HG03558 (cell line): ENCODE data around the gene RHOG.
A peak's percentile ranks its signal among the peaks of the same experiment; 100 is the strongest.
"Not testable (repeated sequence)": the region's sequence is repeated elsewhere in the genome, so short reads cannot be mapped to it uniquely, and the experiment has no call there.

Source experiments
- ATAC-seq: cut with Tn5 transposase; IDR thresholded peaks from one replicate; pipeline ENCODE4 v1.9.1; 2021; ENCODE audit warnings: moderate number of reproducible peaks; ENCODE audit not compliant: unreplicated experiment; ENCODE audit errors: extremely low read depth

RHOG gene

DNA sequence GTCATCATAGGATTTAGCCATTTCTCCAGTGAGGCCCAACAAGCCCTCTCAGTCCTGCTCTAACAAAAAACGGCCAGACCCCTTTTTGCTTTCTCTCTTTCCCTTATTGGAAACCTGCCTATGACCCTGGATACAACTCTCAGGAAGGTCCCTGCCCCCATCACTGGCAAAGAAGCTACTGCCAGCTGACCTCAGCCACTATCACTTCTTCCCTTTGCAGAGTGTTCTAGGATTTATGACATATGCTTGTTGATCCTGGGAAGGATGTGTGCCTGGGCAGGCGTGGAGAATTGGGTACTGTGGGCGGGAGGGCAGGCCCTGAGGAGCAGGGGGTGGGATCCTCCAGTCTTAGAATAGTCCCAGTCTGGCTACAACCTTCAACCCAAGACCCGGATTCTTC is 24.9 kb downstream of the RHOG start:
- ATAC-seq, result no peak

DNA sequence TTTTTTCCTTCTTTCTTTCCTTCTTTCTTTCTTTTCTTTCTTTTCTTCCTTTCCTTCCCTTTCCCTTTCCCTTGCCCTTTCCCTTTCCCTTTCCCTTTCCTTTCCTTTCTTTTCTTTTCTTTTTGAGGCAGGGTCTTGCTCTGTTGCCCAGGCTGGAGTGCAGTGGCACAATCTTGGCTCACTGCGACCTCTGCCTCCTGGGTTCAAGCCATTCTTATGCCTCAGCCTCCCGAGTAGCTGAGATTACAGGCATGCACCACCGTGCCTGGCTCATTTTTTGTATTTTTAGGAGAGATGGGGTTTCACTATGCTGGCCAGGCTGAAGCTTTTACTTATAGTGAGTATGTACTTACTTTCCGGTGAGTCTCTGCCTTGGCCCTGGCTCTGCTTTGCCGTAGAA is 25.9 kb downstream of the RHOG start:
- ATAC-seq, result not testable (repeated sequence)

DNA sequence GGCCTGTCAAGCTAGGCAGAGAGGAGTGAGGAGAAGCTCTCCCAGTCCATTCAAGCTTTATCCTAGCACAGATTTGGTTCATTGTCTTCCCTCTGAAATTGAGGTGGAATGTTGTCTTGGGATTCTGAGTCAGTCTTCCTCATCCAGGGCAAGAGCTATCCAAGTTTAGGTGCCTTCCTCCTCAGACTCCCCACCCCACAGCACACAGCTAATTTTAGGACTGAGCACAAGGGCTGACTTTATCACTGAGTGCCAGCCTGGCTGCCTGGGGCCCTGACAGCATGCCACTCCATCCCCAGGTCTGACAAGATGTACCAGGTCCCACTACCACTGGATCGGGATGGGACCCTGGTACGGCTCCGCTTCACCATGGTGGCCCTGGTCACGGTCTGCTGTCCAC is 29.8 kb downstream of the RHOG start:
- no peak for ATAC-seq

DNA sequence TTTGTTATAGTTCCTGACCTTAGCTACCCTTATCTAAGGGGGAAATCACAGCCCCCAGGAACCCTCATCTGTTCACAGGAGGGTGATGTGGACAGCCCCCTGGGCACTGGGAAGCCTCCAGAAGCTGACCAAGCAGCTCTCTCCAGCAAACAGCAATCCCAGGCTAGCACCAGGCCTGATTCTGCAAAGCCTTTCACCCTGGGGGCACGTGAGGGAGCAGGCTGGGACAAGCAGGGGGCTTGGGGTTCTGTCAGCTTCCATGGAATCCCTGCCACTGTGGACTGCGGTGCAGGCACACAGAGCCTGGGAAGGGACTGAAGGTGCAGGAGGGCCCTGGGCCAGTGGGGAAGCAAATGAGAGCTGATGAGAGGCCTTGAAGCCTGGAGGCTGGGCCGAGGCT is 30.3 kb downstream of the RHOG start:
- ATAC-seq, result no peak

DNA sequence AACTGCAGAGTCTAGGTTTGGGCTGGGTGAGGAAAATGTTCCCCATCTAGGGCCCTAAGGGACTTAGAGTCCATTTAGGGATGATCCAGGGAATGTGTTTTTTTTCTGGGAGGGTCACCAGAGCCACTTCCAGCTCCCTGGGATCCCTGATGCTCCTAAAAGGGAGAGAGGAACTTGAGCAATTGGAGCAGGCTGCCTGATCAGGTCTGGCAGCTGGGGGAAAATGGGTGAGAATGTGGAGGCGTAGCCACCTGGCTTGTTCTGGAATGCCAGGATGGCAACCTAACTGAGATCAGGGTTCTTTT is 31.2 kb downstream of the RHOG start:
- ATAC-seq, result no peak

DNA sequence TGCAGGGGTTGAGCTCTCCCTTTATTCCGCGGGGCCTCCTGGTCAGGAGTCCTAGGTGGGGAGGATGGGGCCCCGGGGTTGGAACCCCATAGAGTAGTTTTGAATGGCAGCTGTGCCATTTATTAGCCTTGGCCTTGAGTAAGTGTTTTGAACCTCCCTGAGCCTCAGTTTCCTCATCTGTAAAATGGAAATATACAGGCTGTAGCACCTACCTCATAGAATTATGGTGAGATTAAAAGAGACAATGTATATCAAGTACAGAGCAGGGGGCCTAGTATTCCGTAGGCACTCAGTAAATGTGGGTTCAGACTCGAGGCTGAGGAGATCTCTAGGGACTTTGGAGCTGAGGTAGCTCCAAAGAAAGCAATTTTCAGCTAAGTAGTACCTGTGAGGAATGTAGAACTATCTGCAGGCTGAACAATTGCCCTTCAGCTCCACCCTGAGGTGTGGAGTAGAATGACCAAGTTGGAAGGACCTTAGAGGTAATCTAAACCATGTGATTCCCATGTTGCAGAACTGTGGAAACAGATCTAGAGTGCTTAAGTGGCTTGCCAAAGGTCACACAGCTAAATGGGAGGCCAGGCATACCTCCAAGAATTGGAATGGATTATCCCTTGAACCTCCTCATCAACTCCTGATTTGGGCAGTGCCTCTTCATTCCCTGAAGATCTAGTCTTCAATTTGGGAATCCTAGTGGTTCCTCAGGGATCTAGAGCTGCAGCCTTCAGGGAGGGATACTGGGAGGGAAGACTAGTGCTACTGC is 31.7 kb downstream of the RHOG start:
- peak; percentile 65 for ATAC-seq

DNA sequence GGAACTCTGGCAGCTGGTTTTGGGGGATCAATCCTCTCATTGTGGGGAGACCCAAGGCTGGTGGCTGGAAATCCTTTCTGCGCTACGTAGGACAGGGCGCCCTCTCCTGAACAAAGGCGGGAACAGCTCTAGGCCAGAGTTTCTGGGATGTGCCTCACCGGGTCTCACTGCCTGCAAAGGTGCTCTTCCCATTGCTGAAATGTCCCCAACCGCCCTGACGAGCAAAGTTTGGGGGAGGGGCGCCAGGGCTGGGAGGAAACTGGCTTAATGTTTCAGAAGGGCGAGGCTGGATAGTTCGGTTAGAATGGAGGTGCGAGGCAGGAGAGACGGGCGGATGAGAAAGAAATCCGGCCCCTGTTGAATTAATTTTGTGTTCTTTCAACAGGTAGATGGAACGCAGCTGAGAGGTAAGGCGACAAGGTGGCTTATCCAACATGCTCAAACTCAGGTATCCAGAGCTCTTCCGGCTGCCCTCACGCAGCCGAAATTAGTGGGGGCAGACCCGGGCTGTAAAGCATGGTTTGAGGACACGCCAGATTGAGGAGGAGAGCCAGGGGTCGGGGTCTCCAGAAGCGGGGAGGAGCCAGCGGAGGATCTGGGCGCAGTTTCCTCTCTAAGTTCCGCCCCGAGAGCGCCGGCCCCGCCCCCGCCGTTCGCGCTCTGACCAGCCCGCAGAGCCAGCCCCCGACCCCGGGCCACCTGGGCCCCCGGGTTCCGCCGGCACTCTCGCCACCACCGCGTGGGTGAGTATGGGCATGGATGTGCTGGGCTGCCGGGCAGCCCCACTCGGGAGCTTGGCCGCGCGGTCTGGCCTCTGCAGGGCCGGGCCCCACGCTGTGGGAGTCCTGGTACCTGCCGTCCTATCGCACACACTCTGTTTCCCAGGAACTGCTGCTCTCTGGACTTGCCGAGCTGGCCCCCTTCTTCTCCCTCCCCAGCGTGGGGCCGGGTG is 32.6 kb downstream of the RHOG start, which contains the start of gene PGAP2:
TSS of gene PGAP2 (plus strand) at position 652 of the 952 bp plus-strand sequence. CDS start 2,700 bp downstream, outside the sequence.
- no peak for ATAC-seq

DNA sequence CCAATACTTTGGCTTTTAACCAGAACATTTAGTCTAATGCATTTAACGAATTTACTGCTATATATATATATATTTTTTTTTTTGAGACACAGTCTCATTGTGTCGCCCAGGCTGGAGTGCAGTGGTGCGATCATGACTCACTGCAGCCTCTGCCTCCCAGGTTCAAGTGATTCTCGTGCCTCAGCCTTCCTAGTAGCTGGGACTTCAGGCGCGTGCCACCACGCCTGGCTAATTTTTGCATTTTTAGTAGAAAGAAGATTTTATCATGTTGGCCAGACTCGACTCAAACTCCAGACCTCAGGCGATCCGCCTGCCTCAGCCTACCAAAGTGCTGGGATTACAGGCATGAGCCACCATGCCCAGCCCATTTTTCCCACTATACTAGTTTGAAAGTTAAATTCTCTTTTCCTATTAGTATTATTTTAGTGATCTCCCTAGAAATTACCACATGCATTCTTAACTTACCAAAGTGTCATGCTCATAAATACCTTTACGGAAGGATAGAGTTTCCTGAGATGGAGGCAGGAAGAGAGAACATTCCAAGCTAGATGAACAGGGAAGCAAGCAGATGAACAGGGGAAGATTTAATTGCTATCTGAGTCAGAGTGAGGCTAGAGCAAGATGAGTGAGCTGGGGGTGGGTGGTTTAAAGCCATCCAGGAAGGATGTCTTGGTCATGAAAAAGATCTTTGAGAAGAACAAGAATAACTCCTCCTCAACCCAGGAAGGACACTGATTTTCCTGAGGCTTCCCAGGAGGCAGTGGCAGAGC is 36.8 kb downstream of the RHOG start:
- no peak for ATAC-seq

DNA sequence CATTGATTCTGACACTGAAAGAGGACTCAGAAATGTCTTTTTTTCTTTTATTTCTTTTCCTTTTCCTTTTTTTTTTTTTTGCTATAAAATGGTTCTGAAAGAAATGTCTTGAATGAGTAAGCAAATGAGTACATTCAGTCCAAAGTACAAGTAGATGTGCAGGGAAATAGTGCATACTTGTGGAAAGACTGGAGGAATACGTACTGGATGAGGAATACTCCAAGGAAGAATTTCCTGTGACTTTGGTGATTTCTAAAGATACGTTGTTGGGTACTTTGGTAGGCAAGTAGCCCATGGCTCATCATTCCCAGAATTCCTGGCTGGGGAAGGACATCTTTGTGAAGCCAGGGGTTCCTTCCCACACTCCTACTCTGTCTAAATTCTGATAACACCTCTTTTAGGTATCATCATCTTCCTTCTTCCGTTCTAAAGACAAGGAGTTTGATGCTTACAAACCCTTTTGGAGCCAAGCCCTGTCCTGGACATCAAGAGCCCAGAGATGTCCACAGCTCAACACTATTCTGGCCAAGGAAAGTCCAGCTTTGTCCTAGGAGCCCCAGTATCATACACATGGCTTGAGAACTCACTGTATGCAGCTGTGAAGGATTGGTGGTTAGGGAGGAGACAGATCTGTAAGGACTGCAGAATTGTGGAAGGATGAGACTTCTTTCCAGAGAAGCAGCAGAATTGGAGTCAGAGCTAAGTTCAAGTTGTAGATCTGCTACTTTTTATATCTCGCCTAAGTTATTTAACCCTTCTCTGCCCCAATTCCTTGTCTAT is 38.6 kb downstream of the RHOG start:
- no peak for ATAC-seq

DNA sequence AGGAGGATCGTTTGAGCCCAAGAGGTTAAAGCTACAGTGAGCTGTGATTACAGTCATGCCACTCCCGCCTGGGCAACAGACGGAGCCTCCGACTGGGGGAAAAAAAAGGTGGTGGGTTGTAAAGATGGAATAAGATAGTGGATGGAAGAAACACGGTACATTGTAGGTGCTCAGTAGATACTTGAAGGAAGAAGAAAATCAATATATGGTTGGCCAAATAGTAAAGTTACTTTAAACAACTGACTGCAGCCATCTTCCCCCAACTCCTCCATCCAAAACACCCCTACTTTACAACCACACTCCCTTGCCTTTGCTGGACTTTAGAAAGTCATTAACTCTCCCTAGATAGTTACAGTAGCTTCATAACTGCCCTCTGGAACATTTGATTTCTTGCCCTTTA is 40.9 kb downstream of the RHOG start:
- no peak for ATAC-seq

DNA sequence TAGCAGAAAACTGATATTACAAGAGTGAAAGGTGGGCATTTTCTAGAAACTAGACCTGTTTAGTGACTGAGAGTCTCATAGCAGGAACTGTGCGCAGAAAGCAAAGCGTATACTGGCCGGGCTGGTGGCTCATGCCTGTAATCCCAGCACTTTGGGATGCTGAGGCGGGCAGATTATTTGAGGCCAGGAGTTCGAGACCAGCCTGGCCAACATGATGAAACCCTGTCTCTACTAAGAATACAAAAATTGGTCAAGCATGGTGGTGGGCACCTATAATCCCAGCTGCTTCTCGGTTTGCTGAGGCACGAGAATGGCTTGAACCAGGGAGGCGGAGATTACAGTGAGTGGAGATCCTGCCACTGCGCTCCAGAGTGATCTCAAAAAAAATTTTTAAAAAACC is 41.6 kb downstream of the RHOG start:
- no peak for ATAC-seq

DNA sequence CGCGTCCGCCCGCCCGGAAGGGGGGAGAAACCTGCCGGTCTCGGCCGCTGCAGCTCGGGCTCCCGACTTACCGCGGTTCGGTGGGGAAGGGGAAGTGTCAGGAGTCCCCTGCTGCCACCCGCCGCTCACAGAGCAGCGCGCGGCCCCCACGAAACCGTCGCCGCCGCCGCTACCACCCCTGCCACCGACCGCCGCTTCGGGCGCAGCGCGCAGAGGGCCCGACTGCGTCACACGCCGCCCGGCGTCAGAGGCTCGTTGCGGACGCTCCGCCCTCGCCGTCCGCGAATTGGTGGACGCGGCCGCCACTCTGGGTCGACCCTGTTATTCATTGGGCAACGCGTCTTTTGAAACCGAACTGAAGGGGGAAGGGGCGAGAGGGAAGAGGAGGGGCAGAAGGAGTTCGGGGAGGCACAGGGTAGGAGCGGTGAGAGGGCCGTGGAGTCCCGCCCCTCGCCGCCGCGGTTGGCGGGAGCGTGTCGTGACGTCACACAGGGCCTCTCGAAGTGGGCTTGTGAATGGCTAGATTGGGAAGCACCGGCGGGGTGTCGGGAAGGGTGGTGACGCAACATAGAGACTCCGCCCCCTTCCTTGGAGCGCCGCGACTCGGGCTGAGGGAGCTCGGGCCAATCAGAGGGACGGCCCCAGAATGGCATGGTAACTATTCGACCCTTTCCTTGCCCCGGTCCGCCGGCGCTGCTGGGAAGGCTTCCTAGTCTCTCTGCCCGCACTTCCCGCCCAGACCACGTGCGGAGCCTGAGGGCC is 43.2 kb downstream of the RHOG start, which contains the start of gene NUP98:
TSS of gene NUP98 (minus strand) at position 226 of the 762 bp plus-strand sequence. CDS start 15,437 bp downstream, outside the sequence.
- peak; percentile 81 for ATAC-seq

DNA sequence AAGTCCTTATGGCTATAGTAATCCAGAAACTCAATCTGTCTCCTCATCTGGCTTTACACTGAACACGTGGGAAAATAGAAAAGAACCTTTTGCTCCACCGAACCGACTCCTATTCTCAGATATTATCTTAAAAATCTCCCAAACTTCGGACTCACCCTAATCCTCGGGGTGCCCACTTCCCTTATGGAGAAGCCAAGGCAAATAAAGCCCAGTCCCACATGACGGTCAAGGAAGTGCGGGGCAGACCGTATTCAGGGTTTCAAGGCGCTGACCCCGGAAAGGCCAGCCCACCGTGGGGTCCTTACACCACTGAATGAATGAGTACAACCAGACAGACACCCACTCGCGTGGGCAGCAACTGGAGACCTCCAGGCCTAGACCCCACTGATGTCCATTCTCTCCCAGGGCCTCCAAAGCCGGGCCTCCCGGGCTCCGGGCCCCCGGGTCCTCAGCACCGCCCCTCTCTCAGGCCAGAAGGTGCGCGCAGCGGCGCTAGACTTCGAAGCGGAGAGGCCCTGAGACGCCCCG is 43.9 kb downstream of the RHOG start:
- peak; percentile 5 for ATAC-seq

DNA sequence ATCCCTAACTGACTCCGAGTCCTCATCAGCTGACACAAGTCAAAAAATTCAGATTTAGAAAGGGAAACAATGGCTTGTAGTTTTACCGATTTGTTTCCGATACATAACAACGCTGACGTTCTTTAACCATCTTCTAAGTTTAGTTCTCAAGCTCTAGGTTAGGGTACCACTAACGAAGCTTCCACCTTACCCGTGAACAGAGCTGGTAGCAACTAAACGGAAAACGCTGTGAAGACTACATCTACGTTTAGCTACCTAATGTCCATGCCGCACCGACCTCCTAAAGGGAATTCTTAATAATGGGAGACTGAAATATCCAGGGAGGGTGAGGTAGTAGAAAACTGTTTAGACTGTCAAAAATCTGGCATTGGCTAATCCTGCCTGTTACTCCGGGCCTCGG is 44.4 kb downstream of the RHOG start:
- ATAC-seq, result no peak

DNA sequence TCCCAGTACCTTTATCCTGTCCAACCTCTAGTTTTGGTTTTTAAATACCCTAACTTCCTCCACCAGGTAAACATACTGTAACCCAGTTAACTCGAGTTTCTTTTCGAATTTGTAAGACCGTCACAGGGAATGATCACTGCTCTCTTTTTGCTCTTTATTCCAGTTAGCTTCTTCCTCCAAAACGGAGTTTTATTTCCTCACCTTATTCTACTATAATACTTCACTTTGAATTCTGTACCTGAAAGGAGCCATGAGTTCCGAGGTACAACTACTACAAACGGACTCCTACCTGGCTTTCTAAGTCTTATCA is 44.8 kb downstream of the RHOG start:
- ATAC-seq, result no peak

DNA sequence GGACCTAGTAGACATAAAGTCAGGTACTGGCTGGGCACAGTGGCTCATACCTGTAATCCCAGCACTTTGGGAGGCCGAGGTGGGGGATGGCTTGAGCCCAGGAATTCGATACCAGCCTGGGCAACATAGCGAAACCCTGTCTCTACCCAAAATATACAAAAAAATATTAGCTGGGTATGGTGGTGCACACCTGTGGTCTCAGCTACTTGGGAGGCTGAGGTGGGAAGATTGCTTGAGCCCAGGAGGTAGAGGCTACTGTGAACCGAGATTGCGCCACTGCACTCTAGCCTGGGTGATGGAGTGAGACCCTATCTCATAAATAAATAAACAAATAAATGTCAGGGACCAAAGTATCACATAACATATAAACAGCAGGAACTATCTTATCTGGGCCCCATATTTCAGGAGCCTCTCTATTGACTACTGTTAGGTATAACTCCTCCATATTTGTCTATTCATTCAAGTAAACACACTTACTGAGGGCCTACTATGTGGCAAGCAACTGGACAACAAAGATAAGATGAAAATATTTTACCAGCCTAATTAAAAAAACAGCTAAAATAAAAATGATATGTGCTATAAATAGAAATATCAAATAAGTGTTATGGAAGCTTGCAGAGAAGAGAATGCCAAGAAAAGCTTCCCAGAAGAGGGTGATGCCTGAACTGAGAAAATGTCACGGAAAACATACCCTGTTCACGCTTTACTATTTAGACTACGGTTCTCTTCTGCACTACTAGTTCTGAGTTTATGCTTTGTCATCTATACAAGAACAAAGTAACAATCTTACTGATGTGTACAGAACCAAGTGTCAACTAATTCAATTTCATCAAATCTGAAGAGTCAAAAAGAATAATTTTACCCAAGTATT is 45.4 kb downstream of the RHOG start:
- no peak for ATAC-seq

DNA sequence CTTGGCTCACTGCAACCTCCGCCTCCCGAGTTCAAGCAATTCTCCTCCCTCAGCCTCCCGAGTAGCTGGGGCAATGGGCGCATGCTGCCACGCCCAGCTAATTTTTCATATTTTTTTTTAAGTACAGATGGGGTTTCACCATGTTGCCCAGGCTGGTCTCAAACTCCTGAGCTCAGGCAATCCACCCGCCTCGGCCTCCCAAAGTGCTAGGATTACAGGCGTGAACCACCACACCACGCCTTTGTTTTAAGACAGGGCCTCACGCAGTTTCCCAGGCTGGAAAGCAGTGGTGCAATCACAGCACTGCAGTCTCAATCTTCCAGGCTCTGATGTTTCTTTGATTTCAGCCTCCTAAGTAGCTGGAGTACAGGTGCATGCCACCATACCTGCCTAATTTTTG is 46.4 kb downstream of the RHOG start:
- ATAC-seq, result not testable (repeated sequence)

DNA sequence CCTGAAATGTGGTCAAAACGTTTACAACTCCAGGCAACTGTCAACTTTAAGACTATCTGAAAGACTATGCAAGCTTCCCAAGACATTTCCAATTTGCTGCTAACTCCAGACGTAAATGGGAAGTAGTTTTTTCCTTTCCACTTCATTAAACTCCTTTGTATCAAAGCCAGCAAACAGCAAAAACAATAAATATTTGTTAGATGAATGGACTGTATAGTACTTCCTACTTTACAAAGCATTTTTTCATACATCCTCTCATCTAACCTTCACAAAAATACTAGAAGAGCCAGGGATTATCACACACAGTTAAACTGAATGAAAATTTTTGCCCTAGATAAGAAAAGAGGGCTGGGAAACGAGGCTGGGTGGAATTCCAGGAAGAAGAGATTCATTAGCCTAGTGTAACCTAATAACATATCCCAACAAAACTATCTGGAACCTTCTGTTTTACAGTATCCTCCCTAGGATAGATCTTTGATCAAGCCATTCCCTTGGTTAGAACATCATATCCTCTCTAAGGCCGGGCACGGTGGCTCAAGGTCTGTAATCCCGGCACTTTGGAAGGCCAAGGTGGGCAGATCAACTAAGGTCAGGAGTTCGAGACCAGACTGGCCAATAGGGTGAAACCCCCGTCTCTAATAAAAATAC is 53.9 kb downstream of the RHOG start:
- no peak for ATAC-seq
